ENCODE measurements around the gene ANKRD24.
"Not testable (repeated sequence)": the region's sequence is repeated elsewhere in the genome, so short reads cannot be mapped to it uniquely, and the experiment has no call there.

The ANKRD24 gene

GRCh38 chr19:4206818-4207484 lies 24.5 kb downstream of the ANKRD24 start:
- Histone ChIP-seq H3K9me3 (ENCODE audit: low read length) (no peaks in the 10 kb centered on the region), H3K4me3 (ENCODE audit: low read depth in 1 of 2, low read length in 2 of 2) (no peak overlapping the region)

GRCh38 chr19:4208385-4209094 lies 26.1 kb downstream of the ANKRD24 start:
- Histone ChIP-seq H3K27ac (ENCODE audit: low read depth, low read length) (no peak overlapping the region), H3K9ac (ENCODE audit: low read length) (no peak overlapping the region), H3K4me1 (ENCODE audit: insufficient read depth, low read length) (no peaks in the 10 kb centered on the region), H3K9me3 (ENCODE audit: low read length) (no peaks in the 10 kb centered on the region), H3K36me3 (ENCODE audit: insufficient read depth, low read length) (no peaks in the 10 kb centered on the region), H3K4me3 (ENCODE audit: low read depth in 1 of 2, low read length in 2 of 2) (no peak overlapping the region), H3K27me3 (ENCODE audit: control insufficient read depth in 1 of 2, insufficient read depth in 2 of 2, low read length in 2 of 2) (peaks cover 0 to 19% of the 10 kb centered on the region in 2 donors)

More at GRCh38 chr19:4206818-4207484, 24.5 kb downstream of the ANKRD24 start:
- Histone ChIP-seq H3K27ac (ENCODE audit: low read depth, low read length) (no peak overlapping the region), H3K27me3 (ENCODE audit: control insufficient read depth in 1 of 2, insufficient read depth in 2 of 2, low read length in 2 of 2) (peaks cover 0 to 19% of the 10 kb centered on the region in 2 donors), H3K36me3 (ENCODE audit: insufficient read depth, low read length) (no peaks in the 10 kb centered on the region), H3K4me1 (ENCODE audit: insufficient read depth, low read length) (no peaks in the 10 kb centered on the region), H3K9ac (ENCODE audit: low read length) (no peak overlapping the region)

- no peak overlapping the region for H3K27ac ChIP-seq (ENCODE audit: low read depth, low read length)
- no peak overlapping the region for H3K9ac ChIP-seq (ENCODE audit: low read length)
- no peaks in the 10 kb centered on the region for H3K4me1 ChIP-seq (ENCODE audit: insufficient read depth, low read length)
- no peak overlapping the region for H3K4me3 ChIP-seq (ENCODE audit: low read depth in 1 of 2, low read length in 2 of 2)
- peaks cover 0 to 19% of the 10 kb centered on the region in 2 donors for H3K27me3 ChIP-seq (ENCODE audit: control insufficient read depth in 1 of 2, insufficient read depth in 2 of 2, low read length in 2 of 2)
- no peaks in the 10 kb centered on the region for H3K36me3 ChIP-seq (ENCODE audit: insufficient read depth, low read length)
- H3K9me3 ChIP-seq (ENCODE audit: low read length) = no peaks in the 10 kb centered on the region
Observed at GRCh38 chr19:4210166-4210731, 27.8 kb downstream of the ANKRD24 start.

- no peaks in the 10 kb centered on the region for H3K9me3 ChIP-seq (ENCODE audit: low read length)
- H3K4me1 ChIP-seq (ENCODE audit: insufficient read depth, low read length) = no peaks in the 10 kb centered on the region
- H3K9ac ChIP-seq (ENCODE audit: low read length) = no peak overlapping the region
- H3K27me3 ChIP-seq (ENCODE audit: control insufficient read depth in 1 of 2, insufficient read depth in 2 of 2, low read length in 2 of 2) = peaks cover 0 to 14% of the 10 kb centered on the region in 2 donors
- no peaks in the 10 kb centered on the region for H3K36me3 ChIP-seq (ENCODE audit: insufficient read depth, low read length)
- H3K4me3 ChIP-seq (ENCODE audit: low read depth in 1 of 2, low read length in 2 of 2) = no peak overlapping the region
- no peak overlapping the region for H3K27ac ChIP-seq (ENCODE audit: low read depth, low read length)
Observed at GRCh38 chr19:4213116-4213515, 30.6 kb downstream of the ANKRD24 start.

- Histone ChIP-seq H3K4me1 (ENCODE audit: insufficient read depth, low read length) (no peaks in the 10 kb centered on the region), H3K27me3 (ENCODE audit: control insufficient read depth in 1 of 2, insufficient read depth in 2 of 2, low read length in 2 of 2) (no peaks in the 10 kb centered on the region), H3K36me3 (ENCODE audit: insufficient read depth, low read length) (no peaks in the 10 kb centered on the region), H3K27ac (ENCODE audit: low read depth, low read length) (no peak overlapping the region), H3K4me3 (ENCODE audit: low read depth in 1 of 2, low read length in 2 of 2) (no peak overlapping the region), H3K9ac (ENCODE audit: low read length) (no peak overlapping the region), H3K9me3 (ENCODE audit: low read length) (no peaks in the 10 kb centered on the region)
Observed at GRCh38 chr19:4215807-4216206, 33.3 kb downstream of the ANKRD24 start.

GRCh38 chr19:4216846-4217245 lies 34.4 kb downstream of the ANKRD24 start:
- Histone ChIP-seq H3K27me3 (ENCODE audit: control insufficient read depth in 1 of 2, insufficient read depth in 2 of 2, low read length in 2 of 2) (no peaks in the 10 kb centered on the region), H3K36me3 (ENCODE audit: insufficient read depth, low read length) (no peaks in the 10 kb centered on the region), H3K9ac (ENCODE audit: low read length) (no peak overlapping the region)

GRCh38 chr19:4217429-4218264 lies 35.2 kb downstream of the ANKRD24 start:
- no peaks in the 10 kb centered on the region for H3K27me3 ChIP-seq (ENCODE audit: control insufficient read depth in 1 of 2, insufficient read depth in 2 of 2, low read length in 2 of 2)
- H3K36me3 ChIP-seq (ENCODE audit: insufficient read depth, low read length) = no peaks in the 10 kb centered on the region
- H3K4me1 ChIP-seq (ENCODE audit: insufficient read depth, low read length) = no peaks in the 10 kb centered on the region
- no peaks in the 10 kb centered on the region for H3K9me3 ChIP-seq (ENCODE audit: low read length)
- no peak overlapping the region for H3K27ac ChIP-seq (ENCODE audit: low read depth, low read length)
- no peak overlapping the region for H3K9ac ChIP-seq (ENCODE audit: low read length)
- H3K4me3 ChIP-seq (ENCODE audit: low read depth in 1 of 2, low read length in 2 of 2) = no peak overlapping the region

More at GRCh38 chr19:4216846-4217245, 34.4 kb downstream of the ANKRD24 start:
- no peaks in the 10 kb centered on the region for H3K9me3 ChIP-seq (ENCODE audit: low read length)
- no peak overlapping the region for H3K4me3 ChIP-seq (ENCODE audit: low read depth in 1 of 2, low read length in 2 of 2)
- no peaks in the 10 kb centered on the region for H3K4me1 ChIP-seq (ENCODE audit: insufficient read depth, low read length)
- no peak overlapping the region for H3K27ac ChIP-seq (ENCODE audit: low read depth, low read length)

GRCh38 chr19:4218523-4218922 lies 36.0 kb downstream of the ANKRD24 start:
- H3K9me3 ChIP-seq (ENCODE audit: low read length); H3K4me1 ChIP-seq (ENCODE audit: insufficient read depth, low read length); H3K36me3 ChIP-seq (ENCODE audit: insufficient read depth, low read length); H3K4me3 ChIP-seq (ENCODE audit: low read depth in 1 of 2, low read length in 2 of 2); H3K9ac ChIP-seq (ENCODE audit: low read length); H3K27ac ChIP-seq (ENCODE audit: low read depth, low read length); H3K27me3 ChIP-seq (ENCODE audit: control insufficient read depth in 1 of 2, insufficient read depth in 2 of 2, low read length in 2 of 2): not testable (repeated sequence)

- Histone ChIP-seq H3K9me3 (ENCODE audit: low read length) (no peaks in the 10 kb centered on the region), H3K27me3 (ENCODE audit: control insufficient read depth in 1 of 2, insufficient read depth in 2 of 2, low read length in 2 of 2) (no peaks in the 10 kb centered on the region), H3K4me1 (ENCODE audit: insufficient read depth, low read length) (no peaks in the 10 kb centered on the region), H3K36me3 (ENCODE audit: insufficient read depth, low read length) (no peaks in the 10 kb centered on the region), H3K27ac (ENCODE audit: low read depth, low read length) (no peak overlapping the region), H3K9ac (ENCODE audit: low read length) (no peak overlapping the region), H3K4me3 (ENCODE audit: low read depth in 1 of 2, low read length in 2 of 2) (no peak overlapping the region)
Observed at GRCh38 chr19:4220188-4220587, 37.7 kb downstream of the ANKRD24 start.

GRCh38 chr19:4224470-4224869 lies 42.0 kb downstream of the ANKRD24 start:
- peaks cover 4 to 17% of the 10 kb centered on the region in 2 donors for H3K27me3 ChIP-seq (ENCODE audit: control insufficient read depth in 1 of 2, insufficient read depth in 2 of 2, low read length in 2 of 2)
- no peaks in the 10 kb centered on the region for H3K9me3 ChIP-seq (ENCODE audit: low read length)
- H3K36me3 ChIP-seq (ENCODE audit: insufficient read depth, low read length) = no peaks in the 10 kb centered on the region
- H3K27ac ChIP-seq (ENCODE audit: low read depth, low read length) = no peak overlapping the region
- no peak overlapping the region for H3K4me3 ChIP-seq (ENCODE audit: low read depth in 1 of 2, low read length in 2 of 2)
- H3K9ac ChIP-seq (ENCODE audit: low read length) = no peak overlapping the region
- H3K4me1 ChIP-seq (ENCODE audit: insufficient read depth, low read length) = no peaks in the 10 kb centered on the region

- no peak overlapping the region for H3K4me3 ChIP-seq (ENCODE audit: low read depth in 1 of 2, low read length in 2 of 2)
- H3K9me3 ChIP-seq (ENCODE audit: low read length) = no peaks in the 10 kb centered on the region
- no peaks in the 10 kb centered on the region for H3K36me3 ChIP-seq (ENCODE audit: insufficient read depth, low read length)
- H3K9ac ChIP-seq (ENCODE audit: low read length) = no peak overlapping the region
- H3K27me3 ChIP-seq (ENCODE audit: control insufficient read depth in 1 of 2, insufficient read depth in 2 of 2, low read length in 2 of 2) = peaks cover 4 to 28% of the 10 kb centered on the region in 2 donors
- H3K27ac ChIP-seq (ENCODE audit: low read depth, low read length) = no peak overlapping the region
- H3K4me1 ChIP-seq (ENCODE audit: insufficient read depth, low read length) = no peaks in the 10 kb centered on the region
Observed at GRCh38 chr19:4225885-4226284, 43.4 kb downstream of the ANKRD24 start.

Data from muscle layer of colon (tissue), 2 donors.